Measurements from ENCODE around the gene USP5.

DNA sequence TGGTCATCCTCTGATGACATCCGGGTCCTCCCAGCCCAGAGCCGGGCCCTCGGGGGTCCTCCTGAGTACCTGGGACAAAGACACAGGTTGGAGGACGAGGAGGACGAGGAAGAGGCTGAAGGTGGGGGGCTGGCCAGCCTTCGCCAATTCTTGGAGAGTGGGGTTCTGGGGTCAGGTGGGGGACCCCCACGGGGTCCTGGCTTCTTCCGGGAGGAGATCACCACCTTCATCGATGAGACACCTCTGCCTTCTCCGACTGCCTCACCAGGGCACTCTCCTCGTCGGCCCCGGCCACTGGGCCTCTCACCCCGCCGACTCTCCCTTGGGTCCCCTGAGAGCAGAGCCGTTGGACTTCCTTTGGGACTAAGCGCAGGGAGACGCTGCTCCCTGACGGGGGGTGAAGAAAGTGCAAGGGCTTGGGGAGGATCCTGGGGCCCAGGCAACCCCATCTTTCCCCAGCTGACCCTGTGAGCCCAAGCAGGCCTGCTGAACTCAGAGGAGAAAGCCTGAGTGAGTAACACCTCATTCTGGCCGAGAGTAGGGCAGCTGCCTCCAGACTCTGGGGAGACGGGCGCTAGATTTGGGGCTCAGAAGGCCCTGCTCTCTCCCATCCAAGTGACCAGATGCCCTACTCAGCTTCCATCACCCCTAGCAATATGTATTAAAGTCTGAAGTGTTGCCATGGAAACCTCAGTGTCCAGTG is 25.1 kb upstream of the USP5 start:
- TF ChIP-seq POLR2A (IDR thresholded peaks at IDR 0.05), result no peak
- TF ChIP-seq, protein P1, sequence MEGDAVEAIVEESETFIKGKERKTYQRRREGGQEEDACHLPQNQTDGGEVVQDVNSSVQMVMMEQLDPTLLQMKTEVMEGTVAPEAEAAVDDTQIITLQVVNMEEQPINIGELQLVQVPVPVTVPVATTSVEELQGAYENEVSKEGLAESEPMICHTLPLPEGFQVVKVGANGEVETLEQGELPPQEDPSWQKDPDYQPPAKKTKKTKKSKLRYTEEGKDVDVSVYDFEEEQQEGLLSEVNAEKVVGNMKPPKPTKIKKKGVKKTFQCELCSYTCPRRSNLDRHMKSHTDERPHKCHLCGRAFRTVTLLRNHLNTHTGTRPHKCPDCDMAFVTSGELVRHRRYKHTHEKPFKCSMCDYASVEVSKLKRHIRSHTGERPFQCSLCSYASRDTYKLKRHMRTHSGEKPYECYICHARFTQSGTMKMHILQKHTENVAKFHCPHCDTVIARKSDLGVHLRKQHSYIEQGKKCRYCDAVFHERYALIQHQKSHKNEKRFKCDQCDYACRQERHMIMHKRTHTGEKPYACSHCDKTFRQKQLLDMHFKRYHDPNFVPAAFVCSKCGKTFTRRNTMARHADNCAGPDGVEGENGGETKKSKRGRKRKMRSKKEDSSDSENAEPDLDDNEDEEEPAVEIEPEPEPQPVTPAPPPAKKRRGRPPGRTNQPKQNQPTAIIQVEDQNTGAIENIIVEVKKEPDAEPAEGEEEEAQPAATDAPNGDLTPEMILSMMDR (IDR thresholded peaks at IDR 0.05), result no peak

Data from heart left ventricle (tissue), 13 donors.